Measurements from ENCODE around the gene GIMAP1.
A peak's percentile ranks its signal among the peaks of the same experiment; 100 is the strongest.
"Not testable (repeated sequence)": the region's sequence is repeated elsewhere in the genome, so short reads cannot be mapped to it uniquely, and the experiment has no call there.

GIMAP1 gene
- 102 reads per million, percentile 83 among the genes with 10 or more reads in this experiment for total RNA-seq

DNA sequence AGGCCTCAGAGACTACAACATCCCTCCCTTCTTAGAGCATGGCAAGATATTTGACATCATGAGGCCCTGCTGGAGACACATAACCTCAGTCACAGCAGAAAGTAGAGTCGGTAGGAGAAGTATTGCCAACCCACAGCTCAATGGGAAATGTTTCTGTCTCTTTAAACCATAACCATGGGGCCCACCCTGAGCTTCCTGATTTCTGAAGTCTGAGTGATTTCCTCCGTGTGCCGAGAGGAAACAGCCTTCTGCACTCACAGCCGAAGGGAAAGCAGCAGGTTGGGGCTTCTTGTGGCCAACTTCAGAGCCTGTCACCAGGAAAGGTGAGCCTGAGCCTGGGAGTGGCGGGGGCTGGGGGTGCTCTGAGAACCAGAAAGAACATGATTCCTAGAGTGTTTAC, at the start of gene GIMAP1:
GIMAP1 (plus strand) TSS at position 246 of the 400 bp plus-strand sequence. CDS start 2,435 bp downstream, outside the sequence.
- DNase-seq, result peak; percentile 53

- DNase-seq, result peak; percentile 37
Measured at GRCh38 chr7:150668472-150668911, 47.9 kb upstream of the GIMAP1 start.

DNA sequence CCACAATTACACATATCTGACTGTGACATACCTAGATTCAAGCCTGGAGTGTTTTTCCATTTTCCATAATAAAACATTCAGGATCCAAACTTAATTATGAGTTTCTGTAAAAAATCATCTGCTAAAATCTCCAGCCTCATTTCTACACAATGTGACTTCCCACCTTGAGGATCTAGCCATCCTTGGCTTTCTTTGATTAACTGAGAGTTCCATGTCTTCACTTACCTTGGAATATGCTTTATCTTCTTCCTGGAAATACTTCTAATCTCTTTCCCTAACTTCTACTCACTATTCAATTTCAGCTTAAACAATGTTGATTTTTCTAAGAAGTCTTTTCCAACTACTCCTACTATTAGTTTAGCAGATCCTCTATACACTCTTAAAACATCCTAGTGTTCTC, 47.4 kb upstream of the GIMAP1 start:
- no peak for DNase-seq

DNA sequence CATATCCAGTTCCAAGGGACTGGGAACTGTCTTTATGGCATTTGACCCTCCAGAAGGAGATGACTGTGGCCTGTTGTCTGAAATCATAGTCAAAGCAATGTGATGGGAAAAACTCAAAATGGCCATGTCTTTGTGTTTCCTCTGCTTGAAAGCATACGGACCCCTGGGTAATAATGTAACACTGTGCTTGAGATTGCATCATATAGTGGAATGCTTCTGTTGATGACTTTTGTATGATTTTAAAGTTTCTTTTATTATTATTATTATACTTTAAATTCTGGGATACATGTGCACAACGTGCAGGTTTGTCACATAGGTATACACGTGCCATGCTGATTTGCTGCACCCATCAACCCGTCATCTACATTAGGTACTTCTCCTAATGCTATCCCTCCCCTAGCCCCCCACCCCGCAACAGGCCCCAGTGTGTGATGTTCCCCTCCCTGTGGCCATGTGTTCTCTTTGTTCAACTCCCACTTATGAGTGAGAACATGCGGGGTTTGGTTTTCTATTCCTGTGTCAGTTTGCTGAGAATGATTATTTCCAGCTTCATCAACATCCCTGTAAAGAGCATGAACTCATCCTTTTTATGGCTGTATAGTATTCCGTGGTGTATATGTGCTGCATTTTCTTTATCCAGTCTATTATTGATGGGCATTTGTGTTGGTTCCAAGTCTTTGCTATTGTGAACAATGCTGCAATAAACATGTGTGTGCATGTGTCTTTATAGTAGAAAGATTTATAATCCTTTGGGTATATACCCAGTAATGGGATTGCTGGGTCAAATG, 44.4 kb upstream of the GIMAP1 start:
- not testable (repeated sequence) for DNase-seq

GRCh38 chr7:150675714-150676113, 40.7 kb upstream of the GIMAP1 start:
- no peak for DNase-seq

DNA sequence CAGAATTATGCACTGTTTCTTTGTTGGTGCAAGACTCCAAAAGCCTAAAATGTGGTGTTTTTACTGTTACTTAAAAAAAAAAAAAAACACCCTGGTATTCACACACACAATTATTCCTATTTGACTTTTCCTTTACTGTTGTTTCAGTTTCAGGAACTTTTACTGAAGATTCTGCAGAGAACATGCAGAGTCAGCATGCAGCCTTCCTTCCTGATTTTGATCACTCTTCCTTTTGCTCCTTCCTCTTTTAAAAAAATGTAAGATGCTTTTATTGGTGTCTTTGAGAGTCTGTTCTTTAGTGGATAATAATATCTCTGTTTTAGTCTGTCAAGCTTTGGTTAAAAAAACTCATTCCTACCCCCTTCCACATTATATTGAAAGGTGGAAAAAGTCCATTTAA, 40.1 kb upstream of the GIMAP1 start:
- not testable (repeated sequence) for DNase-seq

DNA sequence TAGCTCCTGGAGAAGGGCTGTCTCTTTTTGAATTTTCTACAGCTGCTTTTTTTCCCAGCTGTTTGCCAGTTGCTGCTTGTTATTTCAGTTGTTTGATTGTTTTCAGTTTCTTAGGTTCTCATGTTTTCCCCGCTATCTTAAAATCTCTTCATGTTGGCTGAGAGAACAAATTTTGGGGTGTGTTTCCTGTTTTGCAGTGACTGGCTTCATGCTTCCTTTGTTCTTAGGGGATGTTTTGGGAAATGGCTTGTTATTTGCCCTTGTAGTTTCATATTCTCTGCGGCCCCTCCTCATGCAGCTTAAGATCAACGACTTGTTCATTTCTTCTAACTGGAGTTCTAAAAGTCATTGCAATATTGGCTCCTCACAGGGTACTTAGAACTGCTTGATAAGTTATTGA, 39.6 kb upstream of the GIMAP1 start:
- peak; percentile 32 for DNase-seq

DNA sequence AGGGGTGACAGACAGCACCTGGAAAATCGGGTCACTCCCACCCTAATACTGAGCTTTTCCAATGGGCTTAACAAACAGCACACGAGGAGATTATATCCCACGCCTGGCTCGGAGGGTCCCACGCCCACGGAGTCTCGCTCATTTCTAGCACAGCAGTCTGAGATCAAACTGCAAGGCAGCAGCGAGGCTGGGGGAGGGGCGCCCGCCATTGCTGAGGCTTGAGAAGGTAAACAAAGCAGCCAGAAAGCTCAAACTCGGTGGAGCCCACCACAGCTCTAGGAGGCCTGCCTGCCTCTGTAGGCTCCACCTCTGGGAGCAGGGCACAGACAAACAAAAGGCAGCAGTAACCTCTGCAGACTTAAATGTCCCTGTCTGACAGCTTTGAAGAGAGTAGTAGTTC, 37.8 kb upstream of the GIMAP1 start:
- not testable (repeated sequence) for DNase-seq

GRCh38 chr7:150680364-150680763, 36.0 kb upstream of the GIMAP1 start:
- not testable (repeated sequence) for DNase-seq

DNA sequence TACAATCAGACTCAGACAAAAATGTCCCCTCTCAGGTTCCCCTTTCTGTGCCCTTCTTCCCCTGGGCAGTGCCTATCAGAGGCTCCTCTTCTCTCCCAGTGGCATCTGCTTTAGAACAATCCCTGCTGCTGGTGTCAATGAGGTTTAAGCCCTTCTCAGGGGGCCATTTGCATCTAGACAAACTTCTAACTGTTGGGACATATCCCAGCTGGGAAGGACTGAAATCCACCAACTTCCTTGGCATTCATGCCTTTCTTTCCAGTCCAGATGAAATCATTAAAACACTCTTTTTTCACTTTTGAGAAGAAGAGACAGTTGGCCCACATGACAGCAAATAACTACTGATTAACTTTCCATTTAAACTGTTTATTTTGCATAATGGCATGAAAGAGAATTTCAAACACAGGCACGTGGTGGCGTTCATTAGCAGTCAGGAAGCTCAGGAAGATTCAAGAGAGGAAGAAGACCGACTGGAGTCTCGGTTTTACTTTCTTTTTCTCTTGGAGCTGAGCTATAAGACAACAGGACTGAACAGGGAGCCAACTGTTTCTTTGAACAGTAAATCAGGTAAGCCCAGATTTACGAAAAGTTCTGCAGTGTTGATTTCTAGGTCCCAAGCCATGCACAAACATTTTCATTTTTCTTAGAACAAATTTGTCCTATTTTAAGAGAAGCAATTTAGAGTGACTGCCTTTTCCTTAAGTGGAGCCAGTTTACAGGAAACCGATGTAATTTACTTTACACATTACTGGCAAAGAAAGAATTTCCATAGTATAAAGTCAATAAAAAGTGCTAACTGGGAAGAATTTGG, 31.0 kb upstream of the GIMAP1 start, which contains the start of gene GIMAP2:
GIMAP2 (plus strand) TSS at position 488 of the 811 bp plus-strand sequence. CDS start 1,354 bp downstream, outside the sequence.
- no peak for DNase-seq

- no peak for DNase-seq
Measured at GRCh38 chr7:150686030-150686631, 30.3 kb upstream of the GIMAP1 start.

- DNase-seq, result no peak
Measured at GRCh38 chr7:150688630-150689029, 27.8 kb upstream of the GIMAP1 start.

GRCh38 chr7:150695654-150696053, 20.8 kb upstream of the GIMAP1 start:
- no peak for DNase-seq

DNA sequence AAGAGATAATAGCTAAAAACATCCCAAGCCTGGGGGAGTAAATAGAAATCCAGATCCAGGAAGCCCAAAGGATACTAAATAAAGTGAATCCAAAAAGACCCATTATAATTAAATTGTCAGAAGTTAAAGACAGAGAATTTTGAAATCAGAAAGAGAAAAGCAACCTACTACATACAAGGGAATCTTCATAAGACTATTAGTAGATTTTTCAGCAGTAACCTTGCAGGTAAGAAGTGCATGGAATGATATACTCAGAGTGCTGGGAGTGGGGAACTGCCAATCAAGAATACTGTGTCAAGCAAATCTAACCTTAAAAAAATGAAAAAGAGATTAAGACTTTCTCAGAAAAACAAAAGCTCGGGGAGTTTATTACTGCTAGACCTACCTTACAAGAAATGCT, 13.2 kb upstream of the GIMAP1 start:
- no peak for DNase-seq

DNA sequence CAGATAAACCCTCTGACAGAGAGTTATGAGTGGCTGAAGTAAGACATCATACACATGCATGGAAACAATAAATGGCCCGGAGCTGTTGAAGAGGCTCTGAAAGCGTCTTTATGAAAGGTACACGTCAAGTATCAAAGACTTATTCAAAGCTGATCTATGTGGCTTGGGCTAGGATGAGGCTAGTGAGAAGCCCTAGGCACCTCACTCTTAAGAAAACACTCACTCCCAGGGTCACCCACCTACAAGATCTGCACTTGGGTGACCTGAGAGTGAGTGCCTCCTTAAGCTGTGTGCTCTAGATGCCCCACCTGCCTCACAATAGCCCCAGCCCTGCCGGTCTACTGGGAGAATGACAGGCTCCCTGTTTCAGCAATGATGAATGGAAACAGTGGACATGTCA, 1.1 kb upstream of the GIMAP1 start:
- DNase-seq, result no peak

DNA sequence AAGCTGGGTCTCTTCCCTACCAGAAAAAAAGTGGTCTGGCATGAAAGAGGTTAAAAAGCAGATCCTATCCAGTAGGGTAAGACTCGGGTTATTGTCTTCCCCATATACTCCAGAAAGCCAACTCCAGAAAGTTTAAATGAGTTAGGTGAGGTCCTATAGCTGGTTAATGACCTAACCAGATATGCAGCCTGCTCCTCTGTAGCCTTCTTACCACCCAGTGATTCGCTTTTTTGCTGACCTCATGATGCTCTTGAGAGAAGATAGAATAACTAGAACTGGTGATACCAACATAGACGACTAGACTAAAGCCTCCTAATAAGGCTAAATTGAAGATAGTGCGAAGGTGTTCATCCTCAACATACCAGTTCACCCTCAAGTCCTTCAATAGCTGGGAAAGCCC, 675 bp upstream of the GIMAP1 start:
- no peak for DNase-seq

GRCh38 chr7:150716939-150717338, 526 bp downstream of the GIMAP1 start:
- no peak for DNase-seq

GRCh38 chr7:150717814-150718420, 1.5 kb downstream of the GIMAP1 start:
- DNase-seq, result no peak

GRCh38 chr7:150719436-150719835, 3.0 kb downstream of the GIMAP1 start:
- DNase-seq, result no peak

DNA sequence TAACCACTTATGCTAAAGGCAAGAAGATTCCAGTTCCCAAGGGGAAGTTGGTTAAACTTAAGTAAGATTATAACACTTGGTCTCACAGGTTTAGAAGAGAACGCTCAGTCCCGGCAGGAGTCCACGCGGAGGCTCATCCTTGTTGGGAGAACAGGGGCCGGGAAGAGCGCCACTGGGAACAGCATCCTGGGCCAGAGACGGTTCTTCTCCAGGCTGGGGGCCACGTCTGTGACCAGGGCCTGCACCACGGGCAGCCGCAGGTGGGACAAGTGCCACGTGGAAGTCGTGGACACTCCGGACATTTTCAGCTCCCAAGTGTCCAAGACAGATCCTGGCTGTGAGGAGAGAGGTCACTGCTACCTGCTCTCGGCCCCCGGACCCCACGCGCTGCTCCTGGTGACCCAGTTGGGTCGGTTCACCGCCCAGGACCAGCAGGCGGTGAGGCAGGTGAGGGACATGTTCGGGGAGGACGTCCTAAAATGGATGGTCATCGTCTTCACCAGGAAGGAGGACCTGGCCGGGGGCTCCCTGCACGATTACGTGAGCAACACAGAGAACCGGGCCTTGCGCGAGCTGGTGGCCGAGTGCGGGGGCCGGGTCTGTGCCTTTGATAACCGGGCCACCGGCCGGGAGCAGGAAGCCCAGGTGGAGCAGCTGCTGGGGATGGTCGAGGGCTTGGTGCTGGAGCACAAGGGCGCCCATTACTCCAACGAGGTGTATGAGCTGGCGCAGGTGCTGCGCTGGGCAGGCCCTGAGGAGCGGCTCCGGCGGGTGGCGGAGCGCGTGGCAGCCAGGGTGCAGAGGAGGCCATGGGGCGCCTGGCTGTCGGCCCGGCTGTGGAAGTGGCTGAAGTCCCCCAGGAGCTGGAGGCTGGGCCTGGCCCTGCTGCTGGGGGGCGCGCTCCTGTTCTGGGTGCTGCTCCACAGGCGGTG, 3.8 kb downstream of the GIMAP1 start:
- DNase-seq, result no peak

- no peak for DNase-seq
Measured at GRCh38 chr7:150721970-150722373, 5.6 kb downstream of the GIMAP1 start.
